K562 (cell line): ENCODE data around the gene PI4KA. TPM values are rescaled to one million over a fixed set of nuclear protein-coding genes. Genes with fewer than 3 reads are reported as not detected.

Experiments
- ESRRB ChIP-seq: fragments of 250-450 bp; sonication (Bioruptor Pico); IDR thresholded peaks from 2 replicates; pipeline ENCODE4 v1.5.0; 2020; ENCODE audit warnings: mild to moderate bottlenecking, moderate library complexity, borderline replicate concordance
- HLTF ChIP-seq: fragments of 450-650 bp; IDR thresholded peaks from 2 replicates; pipeline ENCODE4 v1.6.1; 2016
- HNRNPK ChIP-seq: fragments of 200-400 bp; formaldehyde crosslinking; IDR thresholded peaks from one replicate; pipeline ENCODE4 v1.6.1; 2018; ENCODE audit warnings: mild to moderate bottlenecking, low read depth, low read length; ENCODE audit not compliant: poor library complexity, severe bottlenecking
- TAL1 ChIP-seq: fragments of 450-650 bp; IDR thresholded peaks from 2 replicates; pipeline ENCODE4 v1.6.1; 2016; ENCODE audit warnings: mild to moderate bottlenecking
- ZFP30 ChIP-seq: fragments of 250-450 bp; sonication (Bioruptor Pico); IDR thresholded peaks from 2 replicates; pipeline ENCODE4 v1.8.0; 2022; ENCODE audit warnings: moderate library complexity, mild to moderate bottlenecking, inconsistent platforms, borderline replicate concordance
- ZNF134 ChIP-seq: fragments of 250-450 bp; sonication (Bioruptor Pico); conservative IDR thresholded peaks from 2 replicates; pipeline ENCODE4 v1.4.0; 2020
- ZNF512 ChIP-seq: IDR thresholded peaks from 2 replicates; pipeline ENCODE4 v1.6.1; 2016; ENCODE audit warnings: missing genetic modification characterization, missing compliant biosample characterization
- polyA plus RNA-seq, 8 experiments: library from polyadenylated mRNA; depleted of rRNA in 4 of 8; stranded (reverse) in 5 of 8; unstranded in 3 of 8; fragments of >200 nt; fragmentation: Nextera tagmentation in 2 of 8; fragmentation: Illumina TruSeq in 1 of 8; extraction: Ambion mirVana in 2 of 8; extraction: Trizol in 1 of 8; gene quantifications; 2 replicates each; pipeline versions ENCODE4 v1.2.1 to v1.2.3, GENCODE V29; 2011 to 2014; ENCODE audit warnings: inconsistent platforms in 1 of 8, missing spikeins in 1 of 8
- total RNA-seq, 7 experiments: library from RNA; depleted of rRNA in 6 of 7; stranded (reverse); fragments of >200 nt in 6 of 7; fragmentation: Illumina TruSeq in 2 of 7; extraction: Trizol in 2 of 7; gene quantifications; 2 replicates each; pipeline versions ENCODE4 v1.2.1 to v1.2.3, GENCODE V29; 2011 to 2021; ENCODE audit warnings: low replicate concordance in 1 of 7
- TF ChIP-seq, protein P1 (sequence below): fragments of 450-650 bp; IDR thresholded peaks from 2 replicates; pipeline ENCODE4 v1.6.1; 2016; ENCODE audit warnings: low read depth
- TF ChIP-seq, protein P2 (sequence below): fragments of 450-650 bp; IDR thresholded peaks from 2 replicates; pipeline ENCODE4 v1.6.1; 2018; ENCODE audit warnings: mild to moderate bottlenecking, low read depth; ENCODE audit not compliant: partially characterized antibody

The PI4KA gene
- total and polyA plus RNA-seq, 9 of the 15 experiments (the other 6 are each of a cell fraction or from before 2014, with no cell fraction given): 7.3 to 187 (median 84.7) TPM

- TF ChIP-seq, protein P1, sequence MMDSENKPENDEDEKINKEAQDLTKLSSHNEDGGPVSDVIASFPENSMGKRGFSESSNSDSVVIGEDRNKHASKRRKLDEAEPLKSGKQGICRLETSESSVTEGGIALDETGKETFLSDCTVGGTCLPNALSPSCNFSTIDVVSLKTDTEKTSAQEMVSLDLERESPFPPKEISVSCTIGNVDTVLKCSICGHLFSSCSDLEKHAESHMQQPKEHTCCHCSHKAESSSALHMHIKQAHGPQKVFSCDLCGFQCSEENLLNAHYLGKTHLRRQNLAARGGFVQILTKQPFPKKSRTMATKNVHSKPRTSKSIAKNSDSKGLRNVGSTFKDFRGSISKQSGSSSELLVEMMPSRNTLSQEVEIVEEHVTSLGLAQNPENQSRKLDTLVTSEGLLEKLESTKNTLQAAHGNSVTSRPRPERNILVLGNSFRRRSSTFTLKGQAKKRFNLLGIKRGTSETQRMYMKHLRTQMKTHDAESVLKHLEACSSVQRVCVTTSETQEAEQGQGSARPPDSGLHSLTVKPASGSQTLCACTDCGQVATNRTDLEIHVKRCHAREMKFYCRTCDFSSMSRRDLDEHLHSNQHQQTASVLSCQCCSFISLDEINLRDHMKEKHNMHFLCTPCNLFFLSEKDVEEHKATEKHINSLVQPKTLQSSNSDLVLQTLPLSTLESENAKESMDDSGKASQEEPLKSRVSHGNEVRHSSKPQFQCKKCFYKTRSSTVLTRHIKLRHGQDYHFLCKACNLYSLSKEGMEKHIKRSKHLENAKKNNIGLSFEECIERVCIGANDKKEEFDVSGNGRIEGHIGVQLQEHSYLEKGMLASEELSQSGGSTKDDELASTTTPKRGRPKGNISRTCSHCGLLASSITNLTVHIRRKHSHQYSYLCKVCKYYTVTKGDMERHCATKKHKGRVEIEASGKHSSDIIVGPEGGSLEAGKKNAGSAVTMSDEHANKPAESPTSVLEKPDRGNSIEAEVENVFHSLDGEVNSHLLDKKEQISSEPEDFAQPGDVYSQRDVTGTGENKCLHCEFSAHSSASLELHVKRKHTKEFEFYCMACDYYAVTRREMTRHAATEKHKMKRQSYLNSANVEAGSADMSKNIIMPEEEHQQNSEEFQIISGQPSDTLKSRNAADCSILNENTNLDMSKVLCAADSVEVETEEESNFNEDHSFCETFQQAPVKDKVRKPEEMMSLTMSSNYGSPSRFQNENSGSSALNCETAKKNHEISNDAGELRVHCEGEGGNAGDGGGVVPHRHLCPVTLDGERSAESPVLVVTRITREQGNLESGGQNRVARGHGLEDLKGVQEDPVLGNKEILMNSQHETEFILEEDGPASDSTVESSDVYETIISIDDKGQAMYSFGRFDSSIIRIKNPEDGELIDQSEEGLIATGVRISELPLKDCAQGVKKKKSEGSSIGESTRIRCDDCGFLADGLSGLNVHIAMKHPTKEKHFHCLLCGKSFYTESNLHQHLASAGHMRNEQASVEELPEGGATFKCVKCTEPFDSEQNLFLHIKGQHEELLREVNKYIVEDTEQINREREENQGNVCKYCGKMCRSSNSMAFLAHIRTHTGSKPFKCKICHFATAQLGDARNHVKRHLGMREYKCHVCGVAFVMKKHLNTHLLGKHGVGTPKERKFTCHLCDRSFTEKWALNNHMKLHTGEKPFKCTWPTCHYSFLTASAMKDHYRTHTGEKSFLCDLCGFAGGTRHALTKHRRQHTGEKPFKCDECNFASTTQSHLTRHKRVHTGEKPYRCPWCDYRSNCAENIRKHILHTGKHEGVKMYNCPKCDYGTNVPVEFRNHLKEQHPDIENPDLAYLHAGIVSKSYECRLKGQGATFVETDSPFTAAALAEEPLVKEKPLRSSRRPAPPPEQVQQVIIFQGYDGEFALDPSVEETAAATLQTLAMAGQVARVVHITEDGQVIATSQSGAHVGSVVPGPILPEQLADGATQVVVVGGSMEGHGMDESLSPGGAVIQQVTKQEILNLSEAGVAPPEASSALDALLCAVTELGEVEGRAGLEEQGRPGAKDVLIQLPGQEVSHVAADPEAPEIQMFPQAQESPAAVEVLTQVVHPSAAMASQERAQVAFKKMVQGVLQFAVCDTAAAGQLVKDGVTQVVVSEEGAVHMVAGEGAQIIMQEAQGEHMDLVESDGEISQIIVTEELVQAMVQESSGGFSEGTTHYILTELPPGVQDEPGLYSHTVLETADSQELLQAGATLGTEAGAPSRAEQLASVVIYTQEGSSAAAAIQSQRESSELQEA: 0 out of 2 replicates have a peak, but pooled peaks have one; percentile 12
- no peak for TF ChIP-seq ZNF134 (CRISPR knock-in tag)
- TF ChIP-seq HLTF: 0 out of 2 replicates have a peak, but pooled peaks have one; percentile 23
- TF ChIP-seq, protein P2, sequence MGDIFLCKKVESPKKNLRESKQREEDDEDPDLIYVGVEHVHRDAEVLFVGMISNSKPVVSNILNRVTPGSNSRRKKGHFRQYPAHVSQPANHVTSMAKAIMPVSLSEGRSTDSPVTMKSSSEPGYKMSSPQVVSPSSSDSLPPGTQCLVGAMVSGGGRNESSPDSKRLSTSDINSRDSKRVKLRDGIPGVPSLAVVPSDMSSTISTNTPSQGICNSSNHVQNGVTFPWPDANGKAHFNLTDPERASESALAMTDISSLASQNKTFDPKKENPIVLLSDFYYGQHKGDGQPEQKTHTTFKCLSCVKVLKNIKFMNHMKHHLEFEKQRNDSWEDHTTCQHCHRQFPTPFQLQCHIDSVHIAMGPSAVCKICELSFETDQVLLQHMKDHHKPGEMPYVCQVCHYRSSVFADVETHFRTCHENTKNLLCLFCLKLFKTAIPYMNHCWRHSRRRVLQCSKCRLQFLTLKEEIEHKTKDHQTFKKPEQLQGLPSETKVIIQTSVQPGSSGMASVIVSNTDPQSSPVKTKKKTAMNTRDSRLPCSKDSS: peak; percentile 25
- TF ChIP-seq ESRRB (CRISPR knock-in tag): no peak
- no peak for TF ChIP-seq TAL1
- TF ChIP-seq HNRNPK: peak; percentile 85
- TF ChIP-seq ZFP30 (CRISPR knock-in tag): no peak
- no peak for TF ChIP-seq ZNF512
Observed at GRCh38 chr22:20794650-20795413, 63.8 kb downstream of the PI4KA start (continued).
